Prostate gland (tissue), 2 donors: ENCODE results near the gene MSX2.

Experiments
- POLR2A ChIP-seq: fragments of 450-650 bp; IDR thresholded peaks from one replicate; pipeline ENCODE4 v1.6.1; 2016; ENCODE audit warnings: antibody characterized with exemption, mild to moderate bottlenecking
- TF ChIP-seq, protein P1 (sequence below), 4 experiments: fragments of 200-600 bp in 2 of 4; fragments of 450-650 bp in 2 of 4; sonication (generic) in 2 of 4; IDR thresholded peaks; 1 replicate in 3 of 4; 2 replicates in 1 of 4; pipeline ENCODE4 v1.5.1; 2016 to 2019; ENCODE audit warnings: antibody characterized with exemption in 4 of 4, mild to moderate bottlenecking in 2 of 4, moderate library complexity in 2 of 4

DNA sequence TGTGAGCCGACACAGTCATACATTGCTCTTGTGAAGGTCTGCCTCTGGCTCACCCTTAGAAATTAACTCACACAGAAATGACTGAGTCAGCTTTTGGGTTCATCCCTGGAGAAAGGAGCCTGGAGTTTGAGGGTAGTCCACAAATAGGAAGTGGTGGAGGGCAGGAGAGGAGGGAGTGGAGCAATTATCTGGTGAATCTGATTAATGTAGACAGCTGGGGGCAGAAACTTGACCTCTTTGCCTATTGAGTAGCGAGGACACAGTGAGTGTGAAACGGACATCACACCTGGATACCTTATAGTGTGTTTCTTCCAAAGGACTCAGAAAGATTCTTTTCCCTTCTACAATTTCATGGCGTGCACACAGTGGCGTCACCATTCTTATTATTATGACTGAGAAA, 48.5 kb upstream of the MSX2 start:
- TF ChIP-seq POLR2A = no peak
- TF ChIP-seq, protein P1, sequence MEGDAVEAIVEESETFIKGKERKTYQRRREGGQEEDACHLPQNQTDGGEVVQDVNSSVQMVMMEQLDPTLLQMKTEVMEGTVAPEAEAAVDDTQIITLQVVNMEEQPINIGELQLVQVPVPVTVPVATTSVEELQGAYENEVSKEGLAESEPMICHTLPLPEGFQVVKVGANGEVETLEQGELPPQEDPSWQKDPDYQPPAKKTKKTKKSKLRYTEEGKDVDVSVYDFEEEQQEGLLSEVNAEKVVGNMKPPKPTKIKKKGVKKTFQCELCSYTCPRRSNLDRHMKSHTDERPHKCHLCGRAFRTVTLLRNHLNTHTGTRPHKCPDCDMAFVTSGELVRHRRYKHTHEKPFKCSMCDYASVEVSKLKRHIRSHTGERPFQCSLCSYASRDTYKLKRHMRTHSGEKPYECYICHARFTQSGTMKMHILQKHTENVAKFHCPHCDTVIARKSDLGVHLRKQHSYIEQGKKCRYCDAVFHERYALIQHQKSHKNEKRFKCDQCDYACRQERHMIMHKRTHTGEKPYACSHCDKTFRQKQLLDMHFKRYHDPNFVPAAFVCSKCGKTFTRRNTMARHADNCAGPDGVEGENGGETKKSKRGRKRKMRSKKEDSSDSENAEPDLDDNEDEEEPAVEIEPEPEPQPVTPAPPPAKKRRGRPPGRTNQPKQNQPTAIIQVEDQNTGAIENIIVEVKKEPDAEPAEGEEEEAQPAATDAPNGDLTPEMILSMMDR (IDR thresholded peaks at IDR 0.05) = no peak
